SIG-M5 (cell line): Measurements from ENCODE around the gene POTEC.
"Not testable (repeated sequence)": the region's sequence is repeated elsewhere in the genome, so short reads cannot be mapped to it uniquely, and the experiment has no call there.

ENCODE experiments used
- DNase-seq: peaks from one replicate; lab custom pipeline; 2025; lab: John Stamatoyannopoulos, UW

POTEC gene

GRCh38 chr18:14543446-14543964 lies at the start of gene POTEC:
Gene POTEC (minus strand): TSS chr18:14543600. CDS start chr18:14543146, 454 bp downstream.
- DNase-seq, result not testable (repeated sequence)

- no peak for DNase-seq
Observed at GRCh38 chr18:14577971-14578370, 34.6 kb upstream of the POTEC start.

- DNase-seq, result not testable (repeated sequence)
Observed at GRCh38 chr18:14559502-14559901, 16.1 kb upstream of the POTEC start.

GRCh38 chr18:14531659-14532058 lies 11.7 kb downstream of the POTEC start:
- DNase-seq, result not testable (repeated sequence)

- DNase-seq, result not testable (repeated sequence)
Observed at GRCh38 chr18:14510707-14511106, 32.7 kb downstream of the POTEC start.

- not testable (repeated sequence) for DNase-seq
Observed at GRCh38 chr18:14503691-14504090, 39.7 kb downstream of the POTEC start.

GRCh38 chr18:14501894-14502293 lies 41.5 kb downstream of the POTEC start:
- DNase-seq, result not testable (repeated sequence)

GRCh38 chr18:14489256-14490014 lies 54.0 kb downstream of the POTEC start:
- DNase-seq, result not testable (repeated sequence)

- DNase-seq, result not testable (repeated sequence)
Observed at GRCh38 chr18:14488789-14489188, 54.6 kb downstream of the POTEC start.

- DNase-seq, result not testable (repeated sequence)
Observed at GRCh38 chr18:14486926-14487580, 56.3 kb downstream of the POTEC start.

GRCh38 chr18:14479076-14479475 lies 64.3 kb downstream of the POTEC start:
- DNase-seq, result not testable (repeated sequence)

- DNase-seq, result not testable (repeated sequence)
Observed at GRCh38 chr18:14475520-14475919, 67.9 kb downstream of the POTEC start.

GRCh38 chr18:14474752-14475151 lies 68.6 kb downstream of the POTEC start:
- DNase-seq, result not testable (repeated sequence)

- DNase-seq, result not testable (repeated sequence)
Observed at GRCh38 chr18:14474007-14474720, 69.2 kb downstream of the POTEC start.

- DNase-seq, result not testable (repeated sequence)
Observed at GRCh38 chr18:14473250-14474006, 70.0 kb downstream of the POTEC start.

- DNase-seq, result not testable (repeated sequence)
Observed at GRCh38 chr18:14471286-14471685, 72.1 kb downstream of the POTEC start.

- DNase-seq, result not testable (repeated sequence)
Observed at GRCh38 chr18:14470446-14470845, 73.0 kb downstream of the POTEC start.

GRCh38 chr18:14470046-14470445 lies 73.4 kb downstream of the POTEC start:
- DNase-seq, result not testable (repeated sequence)

- DNase-seq, result not testable (repeated sequence)
Observed at GRCh38 chr18:14465989-14466388, 77.4 kb downstream of the POTEC start.
